OCI-LY7 (cell line): ENCODE results near the gene BEST2. TPM values are rescaled to one million over a fixed set of nuclear protein-coding genes. Genes with fewer than 3 reads are reported as not detected.

ENCODE experiments used
- BruUV-seq: library from RNA; stranded (reverse); fragments of 400-500 nt; replicated peaks from 2 replicates; lab custom pipeline; 2021; lab: Mats Ljungman, UMichigan
- CTCF ChIA-PET: fragments of 300-600 bp; sonication (Branson Sonifier 250); formaldehyde crosslinking; loops from one replicate; lab custom pipeline; 2022; ENCODE audit warnings: antibody characterized with exemption; ENCODE audit not compliant: unreplicated experiment; lab: Charles Lee
- POLR2A ChIA-PET: fragments of 300-600 bp; sonication (Branson Sonifier 250); formaldehyde crosslinking; loops from one replicate; lab custom pipeline; 2022; ENCODE audit warnings: antibody characterized with exemption; lab: Charles Lee
- DNase-seq: peaks from one replicate; pipeline ENCODE4 v3.0.0-alpha.2; 2015; ENCODE audit warnings: low spot score
- H2AFZ ChIP-seq: fragments of 200-600 bp; sonication (generic), shearing (Covaris generic); 2 replicates; pipeline ENCODE4 v1.6.1; 2014; ENCODE audit warnings: mild to moderate bottlenecking, antibody characterized with exemption, low read length, moderate library complexity
- H3K27ac ChIP-seq: fragments of 200-600 bp; sonication (generic); 2 replicates; pipeline ENCODE4 v1.5.1; 2014; ENCODE audit warnings: mixed run types, low read depth, mild to moderate bottlenecking, moderate library complexity, low read length, inconsistent platforms; ENCODE audit not compliant: poor library complexity, severe bottlenecking
- H3K36me3 ChIP-seq: fragments of 200-600 bp; sonication (generic); 2 replicates; pipeline ENCODE4 v1.6.1; 2014; ENCODE audit warnings: mild to moderate bottlenecking, antibody characterized with exemption, low read length, moderate library complexity, mixed read lengths; ENCODE audit not compliant: insufficient read depth
- H3K4me1 ChIP-seq: fragments of 200-600 bp; sonication (generic); 2 replicates; pipeline ENCODE4 v1.5.1; 2014; ENCODE audit warnings: mild to moderate bottlenecking, low read length; ENCODE audit not compliant: insufficient read depth, poor library complexity, severe bottlenecking
- H3K4me2 ChIP-seq: fragments of 200-600 bp; sonication (generic); 2 replicates; pipeline ENCODE4 v1.6.1; 2014; ENCODE audit warnings: mild to moderate bottlenecking, low read length
- H3K4me3 ChIP-seq: fragments of 200-600 bp; sonication (generic); 2 replicates; pipeline ENCODE4 v1.5.1; 2014; ENCODE audit warnings: mild to moderate bottlenecking, low read depth, low read length; ENCODE audit not compliant: poor library complexity, severe bottlenecking
- H3K79me2 ChIP-seq: fragments of 200-600 bp; sonication (generic); 2 replicates; pipeline ENCODE4 v1.6.1; 2016; ENCODE audit warnings: low read depth, mild to moderate bottlenecking, low read length, moderate library complexity, mixed read lengths; ENCODE audit not compliant: insufficient read depth
- H3K9me2 ChIP-seq: fragments of 200-600 bp; sonication (generic); 2 replicates; pipeline ENCODE4 v1.6.1; 2016; ENCODE audit warnings: mild to moderate bottlenecking, low read length, mixed read lengths; ENCODE audit not compliant: insufficient read depth
- H3K9me3 ChIP-seq: fragments of 200-600 bp; sonication (generic); 2 replicates; pipeline ENCODE4 v1.6.1; 2014; ENCODE audit warnings: mild to moderate bottlenecking, mixed run types, low read length, mixed read lengths
- H4K20me1 ChIP-seq: fragments of 200-600 bp; sonication (generic); 2 replicates; pipeline ENCODE4 v1.6.1; 2014; ENCODE audit warnings: mild to moderate bottlenecking, antibody characterized with exemption, low read length, moderate library complexity, mixed read lengths; ENCODE audit not compliant: insufficient read depth
- CTCF ChIP-seq: fragments of 200-600 bp; sonication (generic); conservative IDR thresholded peaks from 2 replicates; pipeline ENCODE4 v1.5.1; 2014; ENCODE audit warnings: mild to moderate bottlenecking, antibody characterized with exemption, low read length, moderate library complexity, mixed read lengths
- EZH2phosphoT487 ChIP-seq: fragments of 200-600 bp; sonication (generic); IDR thresholded peaks from 2 replicates; pipeline ENCODE4 v1.6.1; 2018; ENCODE audit warnings: low read depth, borderline replicate concordance, mild to moderate bottlenecking, mixed run types, antibody characterized with exemption, low read length, moderate library complexity, mixed read lengths
- intact Hi-C: fragments of 100-400 bp; cut with micrococcal nuclease; formaldehyde crosslinking; loops from one replicate; pipeline ENCODE4 v1.10.0; 2022; ENCODE audit not compliant: unreplicated experiment
- total RNA-seq, 2 experiments: library from RNA; depleted of rRNA in 1 of 2; stranded (reverse); fragments of >200 nt in 1 of 2; shearing (Covaris generic) in 1 of 2; gene quantifications; 2 replicates each; pipeline ENCODE4 v1.2.3, GENCODE V29; 2014 to 2022

BEST2 gene
- total RNA-seq, 2 experiments from 2014 or later: not detected

GRCh38 chr19:12736995-12737834 lies 14.4 kb upstream of the BEST2 start, which contains the start of gene GET3:
TSS of gene GET3 (plus strand) at chr19:12737497. CDS start at chr19:12737506, 9 bp downstream.
- peaks cover 35% of the 10 kb centered on the region for H3K79me2 ChIP-seq
- POLR2A ChIA-PET: interaction anchor here (0.5 to 2.1 kb wide), 5 partner anchors 10 to 183 kb away, joined by 3 to 11 read pairs (median 4); partner anchors contain the start of genes FBXW9 and TNPO2
- TF ChIP-seq EZH2phosphoT487 (no peak), CTCF (no peak)

GRCh38 chr19:12737835-12738351 lies 13.7 kb upstream of the BEST2 start:
- peak overlapping the region; percentile 78; the same call in 1 of the 2 replicates for H2AFZ ChIP-seq
- peaks cover 24% of the 10 kb centered on the region for H3K4me1 ChIP-seq
- H3K9me3 ChIP-seq: no peaks in the 10 kb centered on the region
- peaks cover 22% of the 10 kb centered on the region; the same call in 1 of the 2 replicates for H3K36me3 ChIP-seq
- peak overlapping the region; percentile 89 for H3K4me3 ChIP-seq
- H3K4me2 ChIP-seq: peak overlapping the region; percentile 92
- H3K9me2 ChIP-seq: no peaks in the 10 kb centered on the region
- TF ChIP-seq EZH2phosphoT487: no peak
- no peak for TF ChIP-seq CTCF
- BruUV-seq: no TSS peak
- H3K27ac ChIP-seq: peak overlapping the region; percentile 51
- peaks cover 28% of the 10 kb centered on the region for H3K79me2 ChIP-seq
- intact Hi-C loops: no loop called here
- POLR2A ChIA-PET: interaction anchor here (0.5 to 1.1 kb wide), 3 partner anchors 41 to 55 kb away, joined by 4 read pairs; partner anchors contain the start of gene FBXW9
- no peak for DNase-seq
- CTCF ChIA-PET: no interaction called here
- H4K20me1 ChIP-seq: peaks cover 4% of the 10 kb centered on the region

More at GRCh38 chr19:12736995-12737834, 14.4 kb upstream of the BEST2 start, which contains the start of gene GET3:
- TSS peak; percentile 54 for BruUV-seq
- Histone ChIP-seq H3K27ac (peak within 1 kb of the TSS; percentile 51), H2AFZ (peak within 1 kb of the TSS; percentile 78), H3K36me3 (peaks cover 27% of the 10 kb centered on the region; the same call in 1 of the 2 replicates), H3K4me2 (peak within 1 kb of the TSS; percentile 92), H4K20me1 (peaks cover 7% of the 10 kb centered on the region), H3K4me3 (peak within 1 kb of the TSS; percentile 89), H3K9me2 (no peaks in the 10 kb centered on the region), H3K4me1 (peaks cover 31% of the 10 kb centered on the region), H3K9me3 (no peaks in the 10 kb centered on the region)
- intact Hi-C loops: no loop called here
- CTCF ChIA-PET: no interaction called here
- peak; percentile 94 for DNase-seq
